IMR-90 (cell line): ENCODE data around the gene SNRPA1. TPM values are rescaled to one million over a fixed set of nuclear protein-coding genes. Genes with fewer than 3 reads are reported as not detected.
A peak's percentile ranks its signal among the peaks of the same experiment; 100 is the strongest.

Experiments
- CTCF ChIP-seq: conservative IDR thresholded peaks from 2 replicates; pipeline ENCODE4 v1.5.1; 2012; ENCODE audit warnings: mild to moderate bottlenecking, low read depth, low read length, improper control_type of control experiment
- FOS ChIP-seq: fragments of 150-350 bp; IDR thresholded peaks from 2 replicates; pipeline ENCODE4 v1.6.1; 2016; ENCODE audit warnings: low read depth, low read length
- USF2 ChIP-seq: fragments of 150-350 bp; IDR thresholded peaks from 2 replicates; pipeline ENCODE4 v1.6.1; 2017; ENCODE audit warnings: mild to moderate bottlenecking, antibody characterized with exemption, low read length, low read depth
- polyA plus RNA-seq, 3 experiments: library from polyadenylated mRNA; depleted of rRNA; stranded (reverse); fragments of >200 nt; gene quantifications; 2 replicates each; pipeline ENCODE4 v1.2.3, GENCODE V29; 2012; ENCODE audit warnings: low replicate concordance in 1 of 3
- total RNA-seq: library from RNA; depleted of rRNA; stranded (reverse); fragments of >200 nt; gene quantifications from 2 replicates; pipeline ENCODE4 v1.2.3, GENCODE V29; 2012

The SNRPA1 gene
- total and polyA plus RNA-seq, 2 of the 4 experiments (the other 2 are of a cell fraction) = 37.1 to 79.9 TPM

- TF ChIP-seq CTCF = peak; percentile 39
- no peak for TF ChIP-seq FOS
- TF ChIP-seq USF2 = peak; percentile 92
Measured at GRCh38 chr15:101251830-101252820, 42.9 kb downstream of the SNRPA1 start, which contains the start of gene CHSY1 (continued).
